H1 (cell line): ENCODE data around the gene SLC28A2. TPM values are rescaled to one million over a fixed set of nuclear protein-coding genes. Genes with fewer than 3 reads are reported as not detected.

ENCODE experiments used
- CBX5 ChIP-seq: fragments of 300-800, 300-1000 bp; sonication (generic); IDR thresholded peaks from 2 replicates; pipeline ENCODE4 v1.7.1; 2016; ENCODE audit warnings: antibody characterized with exemption, low read length, low read depth
- CHD7 ChIP-seq: fragments of 300-600 bp; sonication (generic); IDR thresholded peaks from 2 replicates; pipeline ENCODE4 v1.7.1; 2012; ENCODE audit warnings: low read length, moderate library complexity, mild to moderate bottlenecking, inconsistent platforms; ENCODE audit not compliant: insufficient replicate concordance
- EP300 ChIP-seq, 2 experiments: IDR thresholded peaks; 1 replicate in 1 of 2; 2 replicates in 1 of 2; pipeline ENCODE4 v1.6.1; 2011 to 2012; ENCODE audit warnings: low read depth in 2 of 2, low read length in 2 of 2, mild to moderate bottlenecking in 2 of 2, borderline replicate concordance in 1 of 2, inconsistent platforms in 1 of 2, moderate library complexity in 1 of 2
- HDAC2 ChIP-seq, 2 experiments: fragments of 300-600 bp in 1 of 2; sonication (generic) in 1 of 2; IDR thresholded peaks; 2 replicates each; pipeline ENCODE4 v1.6.1; 2011 to 2012; ENCODE audit warnings: low read depth in 2 of 2, low read length in 2 of 2, mild to moderate bottlenecking in 2 of 2, moderate library complexity in 2 of 2, borderline replicate concordance in 1 of 2, inconsistent platforms in 1 of 2
- KDM1A ChIP-seq: fragments of 200-600, 300-600 bp; sonication (generic); IDR thresholded peaks from 2 replicates; pipeline ENCODE4 v1.7.1; 2016; ENCODE audit warnings: mild to moderate bottlenecking, low read length, borderline replicate concordance
- MAFK ChIP-seq: IDR thresholded peaks from 2 replicates; pipeline ENCODE4 v1.6.1; 2012; ENCODE audit warnings: low read depth, mild to moderate bottlenecking, improper control_type of control experiment, low read length
- ZNF274 ChIP-seq: IDR thresholded peaks from 2 replicates; pipeline ENCODE4 v1.7.0; 2012; ENCODE audit warnings: low read length, borderline replicate concordance; ENCODE audit errors: extremely low read depth
- polyA plus RNA-seq, 7 experiments: library from polyadenylated mRNA; depleted of rRNA in 3 of 7; stranded (reverse) in 5 of 7; unstranded in 2 of 7; fragments of >200 nt in 5 of 7; fragments of 200-250 nt in 2 of 7; gene quantifications; 1 replicate in 5 of 7; 2 replicates in 1 of 7; 4 replicates in 1 of 7; pipeline versions ENCODE4 v1.2.1 to v1.2.3, GENCODE V29; 2011 to 2013; ENCODE audit warnings: missing spikeins in 2 of 7, mixed read lengths in 2 of 7
- total RNA-seq: library from RNA; stranded (reverse); fragmentation: NEBNext Ultra II Directional; extraction: Animal tissue kit (Norgen Biotek cat#: 25700); gene quantifications from 2 replicates; pipeline ENCODE4 v1.2.1, GENCODE V29; 2021

SLC28A2 gene
- total and polyA plus RNA-seq, 2 of the 8 experiments (the other 6 are each of a cell fraction or from before 2014, with no cell fraction given), result 0.11 TPM; not detected in 1

- TF ChIP-seq CHD7 (no peak), CBX5 (no peak), HDAC2 (IDR thresholded peaks at IDR 0.05; ENCODE audit: borderline replicate concordance in 1 of 2, low read depth in 2 of 2, low read length in 2 of 2) (no peak), ZNF274 (no peak), KDM1A (no peak), MAFK (no peak), EP300 (IDR thresholded peaks at IDR 0.05; ENCODE audit: borderline replicate concordance in 1 of 2, low read depth in 2 of 2, low read length in 2 of 2) (no peak)
These were observed 13.5 kb downstream of the SLC28A2 start (continued) for GRCh38 chr15:45265506-45265905.
